ENCODE data around the gene MAGEF1. TPM values are rescaled to one million over a fixed set of nuclear protein-coding genes. Genes with fewer than 3 reads are reported as not detected.

MAGEF1 gene
- total RNA-seq, 4 donors from 2014 or later, result 10.3 to 16.5 (median 12.3) TPM

DNA sequence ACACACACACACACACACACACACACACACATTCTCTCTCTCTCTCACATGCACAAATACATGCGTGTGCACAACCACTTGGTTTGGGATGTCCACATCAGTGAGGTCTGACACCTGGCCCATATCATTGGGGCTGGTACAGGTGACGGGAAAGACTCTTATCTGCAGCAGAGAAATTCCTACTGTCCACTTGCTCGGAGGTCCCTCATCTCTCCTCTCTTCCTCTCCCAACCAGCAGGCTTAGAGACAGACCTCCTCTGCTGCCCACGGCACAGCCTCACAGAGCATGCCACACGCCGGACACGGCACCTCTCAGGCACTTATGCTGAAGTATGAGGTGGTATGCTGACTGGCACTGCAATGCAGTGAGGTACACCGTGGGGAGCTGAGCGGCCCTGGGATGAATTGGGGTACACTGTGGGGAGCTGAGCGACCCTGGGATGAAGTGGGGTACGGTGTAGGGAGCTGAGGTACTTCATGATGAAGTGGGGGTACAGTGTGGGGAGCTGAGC is 41.7 kb downstream of the MAGEF1 start:
- TF ChIP-seq CTCF (IDR thresholded peaks at IDR 0.05; ENCODE audit: low read depth), result no peak

GRCh38 chr3:184669578-184669977 is 42.3 kb downstream of the MAGEF1 start:
- TF ChIP-seq CTCF (IDR thresholded peaks at IDR 0.05; ENCODE audit: low read depth), result no peak

- no peak for TF ChIP-seq CTCF (IDR thresholded peaks at IDR 0.05; ENCODE audit: low read depth)
These were observed 45.4 kb downstream of the MAGEF1 start for GRCh38 chr3:184666442-184666841.

DNA sequence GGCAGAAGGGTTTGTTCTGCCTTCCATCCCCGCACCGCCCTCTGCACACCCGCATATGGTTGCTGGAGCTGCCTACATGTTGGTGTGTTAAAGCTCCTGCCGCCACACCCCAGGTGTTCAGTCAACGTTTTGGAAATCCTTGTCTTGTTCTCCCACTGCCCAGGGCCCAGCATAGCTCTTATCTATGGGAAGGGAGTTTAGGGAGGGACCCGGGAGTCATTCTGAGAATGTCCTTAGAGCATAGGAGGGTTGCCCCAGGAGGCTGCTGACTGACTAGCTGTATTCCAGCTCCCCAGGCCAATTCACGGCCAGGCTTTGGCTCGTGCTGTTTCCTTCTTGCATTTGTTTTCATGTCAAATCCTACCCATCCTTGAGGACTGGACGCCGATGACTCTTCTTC is 46.8 kb downstream of the MAGEF1 start:
- TF ChIP-seq CTCF (IDR thresholded peaks at IDR 0.05; ENCODE audit: low read depth), result no peak

- no peak for TF ChIP-seq CTCF (IDR thresholded peaks at IDR 0.05; ENCODE audit: low read depth)
These were observed 48.1 kb downstream of the MAGEF1 start for GRCh38 chr3:184663756-184664155.

DNA sequence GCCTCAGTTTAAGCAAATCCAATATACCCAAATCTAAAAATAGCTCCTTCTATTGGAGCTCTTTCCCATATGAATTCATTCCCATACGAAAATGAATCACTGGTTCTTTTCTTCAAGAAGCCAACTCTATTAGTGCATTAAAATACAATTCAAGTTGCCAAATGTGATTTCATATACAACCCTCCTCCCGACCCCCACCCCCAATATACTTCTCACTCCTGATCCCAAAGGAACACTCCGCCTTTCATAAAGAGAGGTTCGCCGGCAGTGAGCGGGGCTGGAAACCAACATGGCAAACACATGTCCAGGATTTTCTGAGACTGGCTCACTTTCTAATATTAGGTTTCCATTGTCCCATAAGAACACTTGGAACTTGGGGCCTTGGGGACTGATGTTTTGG is 48.5 kb downstream of the MAGEF1 start:
- no peak for TF ChIP-seq CTCF (IDR thresholded peaks at IDR 0.05; ENCODE audit: low read depth)

DNA sequence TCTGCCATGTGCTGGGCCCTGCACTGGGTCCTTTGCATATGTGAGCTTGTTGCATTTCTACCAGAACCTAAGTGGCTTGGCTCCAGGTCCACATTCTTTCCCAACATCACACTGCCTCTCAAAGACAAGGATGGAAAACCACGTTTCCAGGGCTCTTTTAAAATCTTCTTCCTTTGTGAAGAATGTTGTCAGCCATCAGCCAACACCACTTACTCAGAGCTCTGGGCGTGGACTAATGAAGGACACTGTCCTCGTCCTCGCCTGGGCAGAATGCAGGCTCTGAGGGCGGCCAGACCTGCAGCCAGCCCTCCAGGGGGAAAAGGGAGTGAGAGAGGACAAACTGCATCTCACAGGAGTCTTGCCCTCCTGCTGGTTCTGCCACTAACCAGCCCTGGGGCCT is 49.7 kb downstream of the MAGEF1 start:
- TF ChIP-seq CTCF (IDR thresholded peaks at IDR 0.05; ENCODE audit: low read depth), result no peak
